Suprapubic skin (tissue), 4 donors: Measurements from ENCODE around the gene ANG. TPM values are rescaled to one million over a fixed set of nuclear protein-coding genes. Genes with fewer than 3 reads are reported as not detected.
"Not testable (repeated sequence)": the region's sequence is repeated elsewhere in the genome, so short reads cannot be mapped to it uniquely, and the experiment has no call there.

ENCODE experiments used
- DNase-seq, 2 donors: peaks; one replicate each; pipeline ENCODE4 v3.0.0-alpha.2; 2019; ENCODE audit warnings: low spot score in 2 of 2
- H3K27ac ChIP-seq: fragments of 200-600 bp; sonication (generic); one replicate; pipeline ENCODE4 v1.5.1; 2019
- H3K27me3 ChIP-seq: fragments of 200-600 bp; sonication (generic); one replicate; pipeline ENCODE4 v1.5.1; 2019
- H3K36me3 ChIP-seq: fragments of 200-600 bp; sonication (generic); one replicate; pipeline ENCODE4 v1.5.1; 2019
- H3K4me1 ChIP-seq: fragments of 200-600 bp; sonication (generic); one replicate; pipeline ENCODE4 v1.5.1; 2019
- H3K4me3 ChIP-seq: fragments of 200-600 bp; sonication (generic); one replicate; pipeline ENCODE4 v1.5.1; 2019; ENCODE audit warnings: mild to moderate bottlenecking
- H3K9me3 ChIP-seq: fragments of 200-600 bp; sonication (generic); one replicate; pipeline ENCODE4 v1.5.1; 2019
- CTCF ChIP-seq, 2 donors: fragments of 200-600 bp in 1 of 2; fragments of 450-650 bp in 1 of 2; sonication (generic) in 1 of 2; IDR thresholded peaks; one replicate each; pipeline ENCODE4 v1.5.1; 2016 to 2019; ENCODE audit warnings: antibody characterized with exemption in 2 of 2, mild to moderate bottlenecking in 1 of 2, moderate library complexity in 1 of 2
- EP300 ChIP-seq: sonication (generic); formaldehyde crosslinking; IDR thresholded peaks from one replicate; pipeline ENCODE4 v1.6.1; 2017; ENCODE audit warnings: antibody characterized with exemption
- POLR2A ChIP-seq, 2 donors: fragments of 450-650 bp; IDR thresholded peaks; one replicate each; pipeline ENCODE4 v1.6.1; 2017; ENCODE audit warnings: antibody characterized with exemption in 2 of 2, mild to moderate bottlenecking in 2 of 2, moderate library complexity in 2 of 2
- POLR2AphosphoS5 ChIP-seq, 3 donors: sonication (generic); formaldehyde crosslinking; IDR thresholded peaks; one replicate each; pipeline ENCODE4 v1.6.1; 2017; ENCODE audit warnings: antibody characterized with exemption in 3 of 3
- whole genome bisulfite sequencing: methylation state at CpG from one replicate; pipeline ENCODE4 v1.1.5; 2018; 5-methylcytosine and 5-hydroxymethylcytosine counted together
- total RNA-seq, 4 donors: library from RNA; depleted of rRNA; stranded (reverse); fragments of >200 nt; gene quantifications; one replicate each; pipeline ENCODE4 v1.1.0, GENCODE V29; 2016

Gene ANG
- total RNA-seq = 10 to 100 TPM; 19.3 to 46.9 (median 27.1) TPM

- no peaks in the 10 kb centered on the region for H3K27me3 ChIP-seq
- no peak within 1 kb of the TSS for H3K27ac ChIP-seq
- 77% methylated on average over 7 of the region's 7 CpGs for WGBS
- H3K36me3 ChIP-seq = no peaks in the 10 kb centered on the region
- TF ChIP-seq POLR2AphosphoS5 (IDR thresholded peaks at IDR 0.05) (no peak), POLR2A (IDR thresholded peaks at IDR 0.05) (no peak), CTCF (IDR thresholded peaks at IDR 0.05) (no peak), EP300 (no peak)
- DNase-seq = no peak
- H3K4me3 ChIP-seq = no peak within 1 kb of the TSS
- no peaks in the 10 kb centered on the region for H3K9me3 ChIP-seq
- H3K4me1 ChIP-seq = peaks cover 42% of the 10 kb centered on the region
Observed at GRCh38 chr14:20688167-20688839, at the start of gene ANG. Gene ANG (plus strand): TSS chr14:20688764. CDS start chr14:20693565, 4,801 bp downstream.

GRCh38 chr14:20641591-20641990, 47.0 kb upstream of the ANG start, which contains the start of gene OR6S1:
Gene OR6S1 (minus strand): TSS chr14:20641691. CDS start chr14:20641691, 0 bp downstream.
- Histone ChIP-seq H3K4me1 (no peaks in the 10 kb centered on the region), H3K36me3 (no peaks in the 10 kb centered on the region), H3K9me3 (no peaks in the 10 kb centered on the region), H3K27ac (no peak within 1 kb of the TSS), H3K4me3 (no peak within 1 kb of the TSS), H3K27me3 (peaks cover 22% of the 10 kb centered on the region)
- DNase-seq = no peak
- WGBS = 89% methylated on average over 2 of the region's 2 CpGs
- TF ChIP-seq EP300 (no peak), POLR2A (IDR thresholded peaks at IDR 0.05) (no peak)

GRCh38 chr14:20642182-20642581, 46.4 kb upstream of the ANG start:
- DNase-seq = no peak
- H3K27ac ChIP-seq = no peak overlapping the region
- no peak for TF ChIP-seq CTCF (IDR thresholded peaks at IDR 0.05)
- no peak for TF ChIP-seq POLR2AphosphoS5 (IDR thresholded peaks at IDR 0.05)
- TF ChIP-seq EP300 = no peak
- no peak for TF ChIP-seq POLR2A (IDR thresholded peaks at IDR 0.05)
- no peak overlapping the region for H3K4me3 ChIP-seq
- no peaks in the 10 kb centered on the region for H3K36me3 ChIP-seq
- H3K27me3 ChIP-seq = peaks cover 22% of the 10 kb centered on the region
- no peaks in the 10 kb centered on the region for H3K4me1 ChIP-seq
- no peaks in the 10 kb centered on the region for H3K9me3 ChIP-seq
- whole genome bisulfite sequencing = 89% methylated on average over 7 of the region's 7 CpGs

GRCh38 chr14:20642755-20643154, 45.8 kb upstream of the ANG start:
- DNase-seq = not testable (repeated sequence)
- H3K27me3 ChIP-seq = peaks cover 22% of the 10 kb centered on the region
- 16% methylated on average over 3 of the region's 3 CpGs for WGBS

GRCh38 chr14:20644520-20644919, 44.0 kb upstream of the ANG start:
- Histone ChIP-seq H3K36me3 (no peaks in the 10 kb centered on the region), H3K4me3 (no peak overlapping the region), H3K9me3 (no peaks in the 10 kb centered on the region), H3K27me3 (peaks cover 27% of the 10 kb centered on the region), H3K27ac (no peak overlapping the region), H3K4me1 (no peaks in the 10 kb centered on the region)
- WGBS = 88% methylated on average over 2 of the region's 2 CpGs
- DNase-seq = no peak
- TF ChIP-seq POLR2AphosphoS5 (IDR thresholded peaks at IDR 0.05) = no peak
- TF ChIP-seq CTCF (IDR thresholded peaks at IDR 0.05) = no peak
- TF ChIP-seq POLR2A (IDR thresholded peaks at IDR 0.05) = no peak
- TF ChIP-seq EP300 = no peak

More at GRCh38 chr14:20642755-20643154, 45.8 kb upstream of the ANG start:
- not testable (repeated sequence) for H3K27ac ChIP-seq, H3K9me3 ChIP-seq, H3K4me1 ChIP-seq, H3K4me3 ChIP-seq, H3K36me3 ChIP-seq

GRCh38 chr14:20645481-20645880, 43.1 kb upstream of the ANG start:
- no peaks in the 10 kb centered on the region for H3K36me3 ChIP-seq
- no peaks in the 10 kb centered on the region for H3K4me1 ChIP-seq
- DNase-seq = no peak
- H3K4me3 ChIP-seq = no peak overlapping the region
- no peak overlapping the region for H3K27ac ChIP-seq
- no peaks in the 10 kb centered on the region for H3K9me3 ChIP-seq
- no peak for TF ChIP-seq CTCF (IDR thresholded peaks at IDR 0.05)
- no peak for TF ChIP-seq POLR2A (IDR thresholded peaks at IDR 0.05)
- no peak for TF ChIP-seq EP300
- no peak for TF ChIP-seq POLR2AphosphoS5 (IDR thresholded peaks at IDR 0.05)
- WGBS = 91% methylated on average over 1 of the region's 1 CpG
- peaks cover 32% of the 10 kb centered on the region for H3K27me3 ChIP-seq
